GM13976 (cell line): Measurements from ENCODE around the gene FBXL15.
A peak's percentile ranks its signal among the peaks of the same experiment; 100 is the strongest.

Experiments
- DNase-seq: peaks from one replicate; pipeline ENCODE4 v3.0.0; 2012; ENCODE audit warnings: low spot score
- in situ Hi-C: fragments of 300-500 bp; cut with MboI; formaldehyde crosslinking; loops from one replicate; pipeline ENCODE4 v1.12.0; 2022; ENCODE audit warnings: low sequenced_read_pairs, mixed read lengths, inconsistent platforms; ENCODE audit not compliant: unreplicated experiment
- TF ChIP-seq, protein P1 (sequence below): IDR thresholded peaks from 2 replicates; pipeline ENCODE4 v1.5.1; 2012; ENCODE audit warnings: borderline replicate concordance, mild to moderate bottlenecking; ENCODE audit not compliant: insufficient read depth; ENCODE audit errors: extremely low read depth, missing control alignments, control extremely low read depth

FBXL15 gene

DNA sequence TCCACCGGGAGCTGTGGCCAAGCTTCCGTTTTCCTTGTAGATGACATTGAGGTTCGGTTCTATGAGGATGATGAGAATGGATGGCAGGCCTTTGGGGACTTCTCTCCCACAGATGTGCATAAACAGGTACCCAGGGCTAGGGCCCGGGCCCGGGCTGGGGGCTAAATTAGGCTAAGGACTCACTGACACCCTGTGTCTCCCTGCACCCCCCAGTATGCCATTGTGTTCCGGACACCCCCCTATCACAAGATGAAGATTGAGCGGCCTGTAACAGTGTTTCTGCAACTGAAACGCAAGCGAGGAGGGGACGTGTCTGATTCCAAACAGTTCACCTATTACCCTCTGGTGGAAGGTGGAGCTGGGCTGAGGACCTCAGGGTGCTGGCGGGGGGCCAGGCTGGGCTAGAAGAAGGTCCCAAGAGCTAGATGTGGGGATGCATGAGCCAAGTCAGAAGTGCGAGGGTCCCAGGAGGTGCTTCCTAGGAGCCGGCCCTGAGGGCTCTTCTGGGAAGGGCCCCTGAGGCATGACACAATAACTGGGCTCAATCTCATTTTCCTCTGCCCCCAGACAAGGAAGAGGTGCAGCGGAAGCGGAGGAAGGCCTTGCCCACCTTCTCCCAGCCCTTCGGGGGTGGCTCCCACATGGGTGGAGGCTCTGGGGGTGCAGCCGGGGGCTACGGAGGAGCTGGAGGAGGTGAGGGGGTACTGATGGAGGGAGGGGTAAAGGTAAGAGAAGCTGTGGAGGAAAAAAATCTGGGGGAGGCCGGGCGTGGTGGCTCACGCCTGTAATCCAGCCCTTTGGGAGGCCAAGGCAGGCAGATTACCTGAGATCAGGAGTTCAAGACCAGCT is 22.2 kb upstream of the FBXL15 start:
- DNase-seq, result no peak
- TF ChIP-seq, protein P1, sequence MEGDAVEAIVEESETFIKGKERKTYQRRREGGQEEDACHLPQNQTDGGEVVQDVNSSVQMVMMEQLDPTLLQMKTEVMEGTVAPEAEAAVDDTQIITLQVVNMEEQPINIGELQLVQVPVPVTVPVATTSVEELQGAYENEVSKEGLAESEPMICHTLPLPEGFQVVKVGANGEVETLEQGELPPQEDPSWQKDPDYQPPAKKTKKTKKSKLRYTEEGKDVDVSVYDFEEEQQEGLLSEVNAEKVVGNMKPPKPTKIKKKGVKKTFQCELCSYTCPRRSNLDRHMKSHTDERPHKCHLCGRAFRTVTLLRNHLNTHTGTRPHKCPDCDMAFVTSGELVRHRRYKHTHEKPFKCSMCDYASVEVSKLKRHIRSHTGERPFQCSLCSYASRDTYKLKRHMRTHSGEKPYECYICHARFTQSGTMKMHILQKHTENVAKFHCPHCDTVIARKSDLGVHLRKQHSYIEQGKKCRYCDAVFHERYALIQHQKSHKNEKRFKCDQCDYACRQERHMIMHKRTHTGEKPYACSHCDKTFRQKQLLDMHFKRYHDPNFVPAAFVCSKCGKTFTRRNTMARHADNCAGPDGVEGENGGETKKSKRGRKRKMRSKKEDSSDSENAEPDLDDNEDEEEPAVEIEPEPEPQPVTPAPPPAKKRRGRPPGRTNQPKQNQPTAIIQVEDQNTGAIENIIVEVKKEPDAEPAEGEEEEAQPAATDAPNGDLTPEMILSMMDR, result no peak
- in situ Hi-C loops, result no loop called here

DNA sequence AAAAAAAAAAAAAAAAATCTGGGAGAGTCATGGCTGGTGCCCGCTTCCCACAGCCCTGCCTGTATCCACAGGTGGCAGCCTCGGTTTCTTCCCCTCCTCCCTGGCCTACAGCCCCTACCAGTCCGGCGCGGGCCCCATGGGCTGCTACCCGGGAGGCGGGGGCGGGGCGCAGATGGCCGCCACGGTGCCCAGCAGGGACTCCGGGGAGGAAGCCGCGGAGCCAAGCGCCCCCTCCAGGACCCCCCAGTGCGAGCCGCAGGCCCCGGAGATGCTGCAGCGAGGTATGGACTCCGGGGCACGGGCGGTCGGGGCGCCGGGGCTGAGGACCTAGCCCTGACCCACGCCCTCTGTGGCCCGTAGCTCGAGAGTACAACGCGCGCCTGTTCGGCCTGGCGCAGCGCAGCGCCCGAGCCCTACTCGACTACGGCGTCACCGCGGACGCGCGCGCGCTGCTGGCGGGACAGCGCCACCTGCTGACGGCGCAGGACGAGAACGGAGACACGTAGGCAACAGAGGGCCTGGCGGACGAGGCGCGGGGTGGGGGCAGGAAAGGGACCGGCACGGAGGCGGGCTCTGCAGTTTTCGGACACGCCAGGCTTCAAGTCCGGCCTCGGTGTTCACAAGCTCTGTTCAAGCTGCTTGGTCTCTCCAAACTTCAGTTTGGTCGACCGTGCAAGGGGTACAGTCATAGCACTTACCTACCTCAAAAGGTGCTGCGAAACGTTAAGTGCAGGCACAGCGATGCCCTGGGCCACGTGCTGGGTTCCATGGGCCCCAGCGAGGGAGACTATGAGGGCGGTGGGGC is 21.2 kb upstream of the FBXL15 start:
- TF ChIP-seq, protein P1, result peak; percentile 99
- in situ Hi-C loops, result no loop called here
- peak; percentile 91 for DNase-seq

DNA sequence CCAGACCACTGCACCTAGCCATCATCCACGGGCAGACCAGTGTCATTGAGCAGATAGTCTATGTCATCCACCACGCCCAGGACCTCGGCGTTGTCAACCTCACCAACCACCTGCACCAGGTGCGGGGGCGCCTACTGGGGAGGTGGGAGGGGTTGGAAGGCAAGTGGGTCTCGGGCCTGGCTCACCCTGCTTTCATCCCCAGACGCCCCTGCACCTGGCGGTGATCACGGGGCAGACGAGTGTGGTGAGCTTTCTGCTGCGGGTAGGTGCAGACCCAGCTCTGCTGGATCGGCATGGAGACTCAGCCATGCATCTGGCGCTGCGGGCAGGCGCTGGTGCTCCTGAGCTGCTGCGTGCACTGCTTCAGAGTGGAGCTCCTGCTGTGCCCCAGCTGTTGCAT is 20.6 kb upstream of the FBXL15 start:
- TF ChIP-seq, protein P1, result no peak
- DNase-seq, result no peak
- in situ Hi-C loops, result no loop called here

DNA sequence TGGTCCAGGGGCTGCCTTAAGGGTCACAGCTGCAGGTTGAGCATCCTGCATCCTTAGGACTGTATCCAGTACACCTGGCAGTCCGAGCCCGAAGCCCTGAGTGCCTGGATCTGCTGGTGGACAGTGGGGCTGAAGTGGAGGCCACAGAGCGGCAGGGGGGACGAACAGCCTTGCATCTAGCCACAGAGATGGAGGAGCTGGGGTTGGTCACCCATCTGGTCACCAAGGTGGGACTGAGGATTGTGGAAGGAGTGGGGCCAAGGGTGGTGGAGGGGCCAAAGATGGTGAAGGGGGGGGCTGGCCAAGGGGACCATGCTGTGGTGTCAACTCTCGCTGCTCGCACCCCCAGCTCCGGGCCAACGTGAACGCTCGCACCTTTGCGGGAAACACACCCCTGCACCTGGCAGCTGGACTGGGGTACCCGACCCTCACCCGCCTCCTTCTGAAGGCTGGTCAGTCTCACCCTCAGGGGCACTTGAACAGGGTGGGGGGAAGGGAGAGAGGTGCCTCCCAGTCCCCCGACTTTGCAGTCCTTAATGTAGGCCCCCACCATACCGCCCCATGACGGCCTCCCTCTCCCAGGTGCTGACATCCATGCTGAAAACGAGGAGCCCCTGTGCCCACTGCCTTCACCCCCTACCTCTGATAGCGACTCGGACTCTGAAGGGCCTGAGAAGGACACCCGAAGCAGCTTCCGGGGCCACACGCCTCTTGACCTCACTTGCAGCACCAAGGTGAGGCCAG is 19.9 kb upstream of the FBXL15 start:
- TF ChIP-seq, protein P1, result no peak
- no peak for DNase-seq
- in situ Hi-C loops, result no loop called here

DNA sequence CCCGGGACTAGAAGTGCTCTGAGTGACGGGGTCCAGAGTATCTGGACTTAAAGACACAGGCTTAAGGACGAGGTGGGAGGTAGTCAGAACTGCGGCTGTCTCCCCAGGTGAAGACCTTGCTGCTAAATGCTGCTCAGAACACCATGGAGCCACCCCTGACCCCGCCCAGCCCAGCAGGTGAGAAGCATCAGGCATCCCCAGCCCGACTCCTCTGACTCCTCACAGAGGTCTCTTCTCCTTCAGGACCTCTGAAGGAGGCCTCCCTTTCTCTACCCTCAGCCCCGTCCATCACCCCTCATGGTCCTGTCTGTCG is 19.3 kb upstream of the FBXL15 start:
- in situ Hi-C loops, result no loop called here
- no peak for DNase-seq
- TF ChIP-seq, protein P1, result no peak

DNA sequence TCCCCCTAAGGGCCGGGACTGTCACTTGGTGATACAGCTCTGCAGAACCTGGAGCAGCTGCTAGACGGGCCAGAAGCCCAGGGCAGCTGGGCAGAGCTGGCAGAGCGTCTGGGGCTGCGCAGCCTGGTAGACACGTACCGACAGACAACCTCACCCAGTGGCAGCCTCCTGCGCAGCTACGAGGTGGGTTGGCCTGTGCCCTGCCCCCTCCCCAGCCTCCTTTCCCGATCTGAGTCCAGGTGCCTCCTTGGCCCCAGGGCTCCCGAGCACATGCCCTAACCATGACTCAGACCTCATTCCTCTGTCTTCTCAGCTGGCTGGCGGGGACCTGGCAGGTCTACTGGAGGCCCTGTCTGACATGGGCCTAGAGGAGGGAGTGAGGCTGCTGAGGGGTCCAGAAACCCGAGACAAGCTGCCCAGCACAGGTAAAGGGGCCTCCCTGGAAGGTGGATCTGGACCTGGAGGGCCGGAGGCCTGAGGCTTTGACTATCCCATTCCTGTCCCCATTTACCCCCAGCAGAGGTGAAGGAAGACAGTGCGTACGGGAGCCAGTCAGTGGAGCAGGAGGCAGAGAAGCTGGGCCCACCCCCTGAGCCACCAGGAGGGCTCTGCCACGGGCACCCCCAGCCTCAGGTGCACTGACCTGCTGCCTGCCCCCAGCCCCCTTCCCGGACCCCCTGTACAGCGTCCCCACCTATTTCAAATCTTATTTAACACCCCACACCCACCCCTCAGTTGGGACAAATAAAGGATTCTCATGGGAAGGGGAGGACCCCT is 18.7 kb upstream of the FBXL15 start:
- TF ChIP-seq, protein P1, result no peak
- in situ Hi-C loops, result no loop called here
- no peak for DNase-seq
